ENCODE data around the gene STIM2.

Gene STIM2

DNA sequence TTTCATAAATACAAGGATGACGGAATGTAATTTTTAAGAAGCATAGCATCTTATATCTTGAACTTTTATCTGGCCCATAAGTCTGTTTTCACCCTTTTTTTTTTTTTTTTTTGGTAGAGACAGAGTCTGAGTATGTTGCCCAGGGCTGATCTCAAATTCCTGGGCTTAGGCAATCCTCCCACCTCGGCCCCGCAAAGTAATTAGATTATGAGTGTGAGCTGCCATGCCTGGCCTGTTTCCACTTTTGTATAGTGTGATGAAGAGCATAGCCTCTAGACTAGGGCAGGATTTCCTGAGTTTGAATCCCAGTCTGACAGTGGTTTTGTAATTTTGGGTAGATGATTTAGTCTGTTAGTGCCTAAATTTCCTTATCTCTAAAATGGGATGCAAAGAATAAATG, 11.0 kb downstream of the STIM2 start:
- Histone ChIP-seq H4K20me1 (ENCODE audit: insufficient read depth, low read length) (no peaks in the 10 kb centered on the region), H3K9me3 (ENCODE audit: low read length) (no peaks in the 10 kb centered on the region), H3K9me2 (ENCODE audit: low read depth, low read length) (no peaks in the 10 kb centered on the region), H3K27ac (ENCODE audit: low read depth, low read length, poor library complexity, severe bottlenecking) (no peak overlapping the region), H3K36me3 (ENCODE audit: insufficient read depth, low read length) (peaks cover 12% of the 10 kb centered on the region), H3K4me1 (ENCODE audit: insufficient read depth, low read length, severe bottlenecking) (peaks cover 31% of the 10 kb centered on the region), H2AFZ (ENCODE audit: low read length) (no peak overlapping the region), H3K9ac (ENCODE audit: low read length) (no peak overlapping the region), H3K79me2 (ENCODE audit: insufficient read depth, low read length) (peaks cover 93% of the 10 kb centered on the region), H3F3A (ENCODE audit: insufficient read depth, low read length) (no peaks in the 10 kb centered on the region), H3K4me3 (ENCODE audit: low read depth, low read length, poor library complexity, severe bottlenecking) (no peak overlapping the region), H3K4me2 (ENCODE audit: low read length) (no peak overlapping the region), H3K27me3 (ENCODE audit: insufficient read depth, low read length) (no peaks in the 10 kb centered on the region)
- TF ChIP-seq EZH2 (IDR thresholded peaks at IDR 0.05; ENCODE audit: borderline replicate concordance, low read length): no peak
- TF ChIP-seq CTCF (IDR thresholded peaks at IDR 0.05; ENCODE audit: low read length): no peak

GRCh38 chr4:26873391-26874026, 12.9 kb downstream of the STIM2 start:
- Histone ChIP-seq H3K9ac (ENCODE audit: low read length) (no peak overlapping the region), H3K4me1 (ENCODE audit: insufficient read depth, low read length, severe bottlenecking) (peaks cover 12% of the 10 kb centered on the region), H4K20me1 (ENCODE audit: insufficient read depth, low read length) (no peaks in the 10 kb centered on the region), H3K36me3 (ENCODE audit: insufficient read depth, low read length) (peaks cover 27% of the 10 kb centered on the region), H3K9me2 (ENCODE audit: low read depth, low read length) (no peaks in the 10 kb centered on the region), H3K9me3 (ENCODE audit: low read length) (no peaks in the 10 kb centered on the region), H3K4me2 (ENCODE audit: low read length) (no peak overlapping the region), H3K79me2 (ENCODE audit: insufficient read depth, low read length) (peaks cover 88% of the 10 kb centered on the region), H3K4me3 (ENCODE audit: low read depth, low read length, poor library complexity, severe bottlenecking) (no peak overlapping the region), H3K27ac (ENCODE audit: low read depth, low read length, poor library complexity, severe bottlenecking) (no peak overlapping the region), H2AFZ (ENCODE audit: low read length) (no peak overlapping the region), H3K27me3 (ENCODE audit: insufficient read depth, low read length) (no peaks in the 10 kb centered on the region), H3F3A (ENCODE audit: insufficient read depth, low read length) (no peaks in the 10 kb centered on the region)
- TF ChIP-seq CTCF (IDR thresholded peaks at IDR 0.05; ENCODE audit: low read length): no peak

GRCh38 chr4:26874110-26874509, 13.5 kb downstream of the STIM2 start:
- TF ChIP-seq CTCF (IDR thresholded peaks at IDR 0.05; ENCODE audit: low read length): no peak
- TF ChIP-seq EZH2 (IDR thresholded peaks at IDR 0.05; ENCODE audit: borderline replicate concordance, low read length): no peak
- no peaks in the 10 kb centered on the region for H3K27me3 ChIP-seq (ENCODE audit: insufficient read depth, low read length)
- no peaks in the 10 kb centered on the region for H4K20me1 ChIP-seq (ENCODE audit: insufficient read depth, low read length)
- H3K9me2 ChIP-seq (ENCODE audit: low read depth, low read length): no peaks in the 10 kb centered on the region
- H3K9me3 ChIP-seq (ENCODE audit: low read length): no peaks in the 10 kb centered on the region
- H3K79me2 ChIP-seq (ENCODE audit: insufficient read depth, low read length): peaks cover 87% of the 10 kb centered on the region
- no peak overlapping the region for H3K4me3 ChIP-seq (ENCODE audit: low read depth, low read length, poor library complexity, severe bottlenecking)
- H3K9ac ChIP-seq (ENCODE audit: low read length): no peak overlapping the region
- no peak overlapping the region for H3K4me2 ChIP-seq (ENCODE audit: low read length)
- no peak overlapping the region for H3K27ac ChIP-seq (ENCODE audit: low read depth, low read length, poor library complexity, severe bottlenecking)
- H2AFZ ChIP-seq (ENCODE audit: low read length): no peak overlapping the region
- H3K4me1 ChIP-seq (ENCODE audit: insufficient read depth, low read length, severe bottlenecking): peaks cover 8% of the 10 kb centered on the region
- peaks cover 33% of the 10 kb centered on the region for H3K36me3 ChIP-seq (ENCODE audit: insufficient read depth, low read length)
- H3F3A ChIP-seq (ENCODE audit: insufficient read depth, low read length): no peaks in the 10 kb centered on the region

Measured in OCI-LY1 (cell line).